Upper lobe of right lung (tissue), 1 donor: ENCODE measurements around the gene TGFBR1. TPM values are rescaled to one million over a fixed set of nuclear protein-coding genes. Genes with fewer than 3 reads are reported as not detected.

Experiments
- ATAC-seq: fragments of 200-7000 bp; cut with Tn5 transposase; one replicate; pipeline ENCODE4 v1.9.1; 2020; ENCODE audit warnings: mild to moderate bottlenecking, moderate library complexity
- DNase-seq: peaks from one replicate; pipeline ENCODE4 v3.0.0-alpha.2; 2020
- H3K27ac ChIP-seq: fragments of 200-600 bp; one replicate; pipeline ENCODE4 v1.8.0; 2022
- H3K27me3 ChIP-seq: fragments of 200-600 bp; one replicate; pipeline ENCODE4 v1.8.0; 2022; ENCODE audit warnings: mild to moderate bottlenecking
- H3K36me3 ChIP-seq: fragments of 200-600 bp; one replicate; pipeline ENCODE4 v1.8.0; 2022
- H3K4me1 ChIP-seq: fragments of 200-600 bp; one replicate; pipeline ENCODE4 v1.8.0; 2022
- H3K4me3 ChIP-seq: fragments of 200-600 bp; one replicate; pipeline ENCODE4 v1.8.0; 2022; ENCODE audit warnings: mild to moderate bottlenecking
- H3K9me3 ChIP-seq: fragments of 200-600 bp; one replicate; pipeline ENCODE4 v1.8.0; 2022
- CTCF ChIP-seq: fragments of 200-600 bp; IDR thresholded peaks from one replicate; pipeline ENCODE4 v1.8.0; 2022; ENCODE audit warnings: antibody characterized with exemption
- intact Hi-C: fragments of 100-400 bp; cut with DNase I; formaldehyde crosslinking; loops from one replicate; pipeline ENCODE4 v1.11.0; 2022
- total RNA-seq: library from RNA; stranded (reverse); fragmentation: NEBNext Ultra II Directional; extraction: Animal tissue kit (Norgen Biotek cat#: 25700); gene quantifications from one replicate; pipeline ENCODE4 v1.2.1, GENCODE V29; 2021
- donor health status: DM: no; HTN: yes; CAD: no; lungs with severe emphysema.

TGFBR1 gene
- total RNA-seq, 1 donor from 2014 or later = 72.0 TPM

- TF ChIP-seq CTCF = no peak
- Histone ChIP-seq H3K27ac (no peak overlapping the region), H3K4me3 (no peak overlapping the region), H3K36me3 (peaks cover 87% of the 10 kb centered on the region), H3K9me3 (no peaks in the 10 kb centered on the region), H3K4me1 (no peaks in the 10 kb centered on the region), H3K27me3 (no peaks in the 10 kb centered on the region)
- intact Hi-C loops = loop anchor here (10.0 kb wide), 1 partner anchor 140 kb away; no protein-coding TSS in a partner anchor
- DNase-seq = no peak
- no peak for ATAC-seq
Observed at GRCh38 chr9:99144966-99145365, 40.1 kb downstream of the TGFBR1 start.

- intact Hi-C loops = loop anchor here (10.0 kb wide), 1 partner anchor 142 kb away; no protein-coding TSS in a partner anchor
- peaks cover 89% of the 10 kb centered on the region for H3K36me3 ChIP-seq
- TF ChIP-seq CTCF = no peak
- H3K4me1 ChIP-seq = no peaks in the 10 kb centered on the region
- DNase-seq = no peak
- no peak for ATAC-seq
- H3K27me3 ChIP-seq = no peaks in the 10 kb centered on the region
- no peak overlapping the region for H3K4me3 ChIP-seq
- H3K27ac ChIP-seq = no peak overlapping the region
- H3K9me3 ChIP-seq = no peaks in the 10 kb centered on the region
Observed at GRCh38 chr9:99146574-99146973, 41.7 kb downstream of the TGFBR1 start.

- intact Hi-C loops = loop anchor here (10.0 kb wide), 1 partner anchor 142 kb away; no protein-coding TSS in a partner anchor
- no peak overlapping the region for H3K4me3 ChIP-seq
Observed at GRCh38 chr9:99147177-99147576, 42.3 kb downstream of the TGFBR1 start.

GRCh38 chr9:99150451-99151171 lies 45.7 kb downstream of the TGFBR1 start:
- TF ChIP-seq CTCF = no peak
- H3K9me3 ChIP-seq = no peaks in the 10 kb centered on the region
- H3K4me3 ChIP-seq = no peak overlapping the region
- intact Hi-C loops = no loop called here
- peaks cover 58% of the 10 kb centered on the region for H3K36me3 ChIP-seq
- no peak overlapping the region for H3K27ac ChIP-seq
- ATAC-seq (no peak), DNase-seq (no peak)
- no peaks in the 10 kb centered on the region for H3K4me1 ChIP-seq
- H3K27me3 ChIP-seq = no peaks in the 10 kb centered on the region

More at GRCh38 chr9:99147177-99147576, 42.3 kb downstream of the TGFBR1 start:
- no peak overlapping the region for H3K27ac ChIP-seq
- H3K36me3 ChIP-seq = peaks cover 89% of the 10 kb centered on the region
- no peaks in the 10 kb centered on the region for H3K27me3 ChIP-seq
- no peak for DNase-seq
- ATAC-seq = no peak
- no peaks in the 10 kb centered on the region for H3K9me3 ChIP-seq
- TF ChIP-seq CTCF = no peak
- no peaks in the 10 kb centered on the region for H3K4me1 ChIP-seq

- H3K4me1 ChIP-seq = no peaks in the 10 kb centered on the region
- H3K9me3 ChIP-seq = no peaks in the 10 kb centered on the region
- no peak overlapping the region for H3K4me3 ChIP-seq
- TF ChIP-seq CTCF = no peak
- H3K27ac ChIP-seq = no peak overlapping the region
- no peaks in the 10 kb centered on the region for H3K27me3 ChIP-seq
- intact Hi-C loops = no loop called here
- DNase-seq (no peak), ATAC-seq (no peak)
- peaks cover 20% of the 10 kb centered on the region for H3K36me3 ChIP-seq
Observed at GRCh38 chr9:99154356-99154755, 49.4 kb downstream of the TGFBR1 start.
